Cardiac septum (tissue), 1 donor: ENCODE data around the gene KRTAP12-4. TPM values are rescaled to one million over a fixed set of nuclear protein-coding genes. Genes with fewer than 3 reads are reported as not detected.
"Not testable (repeated sequence)": the region's sequence is repeated elsewhere in the genome, so short reads cannot be mapped to it uniquely, and the experiment has no call there.

Source experiments
- DNase-seq: peaks from one replicate; pipeline ENCODE4 v3.0.0-alpha.2; 2020; ENCODE audit warnings: low spot score
- intact Hi-C: fragments of 100-400 bp; cut with DNase I; formaldehyde crosslinking; loops from one replicate; pipeline ENCODE4 v1.14.0; 2022
- total RNA-seq: library from RNA; stranded (reverse); fragmentation: NEBNext Ultra II Directional; extraction: Animal tissue kit (Norgen Biotek cat#: 25700); gene quantifications from one replicate; pipeline ENCODE4 v1.2.1, GENCODE V29; 2021
- donor health status: DM: no; HTN: no; CAD: no.

Gene KRTAP12-4
- total RNA-seq, 1 donor from 2014 or later = not detected

GRCh38 chr21:44638506-44639330 is 15.7 kb downstream of the KRTAP12-4 start:
- DNase-seq, intact Hi-C loops: not testable (repeated sequence)

- intact Hi-C loops = not testable (repeated sequence)
Observed at GRCh38 chr21:44637851-44638348, 16.6 kb downstream of the KRTAP12-4 start.

GRCh38 chr21:44637018-44637850 is 17.2 kb downstream of the KRTAP12-4 start, which contains the start of gene KRTAP10-10:
Gene KRTAP10-10 (plus strand): TSS chr21:44637356. CDS start chr21:44637418, 62 bp downstream.
- DNase-seq = no peak
- intact Hi-C loops = no loop called here

More at GRCh38 chr21:44637851-44638348, 16.6 kb downstream of the KRTAP12-4 start:
- not testable (repeated sequence) for DNase-seq

- no peak for DNase-seq
- intact Hi-C loops = no loop called here
Observed at GRCh38 chr21:44636209-44637017, 18.0 kb downstream of the KRTAP12-4 start.

GRCh38 chr21:44632067-44632466 is 22.4 kb downstream of the KRTAP12-4 start:
- no peak for DNase-seq
- intact Hi-C loops = no loop called here

GRCh38 chr21:44630440-44630839 is 24.0 kb downstream of the KRTAP12-4 start:
- DNase-seq = no peak
- intact Hi-C loops = no loop called here

- intact Hi-C loops = no loop called here
Observed at GRCh38 chr21:44628707-44629391, 25.6 kb downstream of the KRTAP12-4 start.

GRCh38 chr21:44627831-44628233 is 26.6 kb downstream of the KRTAP12-4 start:
- DNase-seq, intact Hi-C loops: not testable (repeated sequence)

More at GRCh38 chr21:44628707-44629391, 25.6 kb downstream of the KRTAP12-4 start:
- DNase-seq = no peak

GRCh38 chr21:44627181-44627822 is 27.2 kb downstream of the KRTAP12-4 start:
- DNase-seq, intact Hi-C loops: not testable (repeated sequence)

- no peak for DNase-seq
- intact Hi-C loops = no loop called here
Observed at GRCh38 chr21:44626673-44627143, 27.8 kb downstream of the KRTAP12-4 start, which contains the start of gene KRTAP10-9. Gene KRTAP10-9 (plus strand): TSS chr21:44627093. CDS start chr21:44627172, 79 bp downstream.

- intact Hi-C loops = no loop called here
- DNase-seq = no peak
Observed at GRCh38 chr21:44626262-44626661, 28.2 kb downstream of the KRTAP12-4 start.

- intact Hi-C loops = no loop called here
- DNase-seq = no peak
Observed at GRCh38 chr21:44625756-44626155, 28.7 kb downstream of the KRTAP12-4 start.

GRCh38 chr21:44623575-44623974 is 30.9 kb downstream of the KRTAP12-4 start:
- no peak for DNase-seq
- intact Hi-C loops = no loop called here

- intact Hi-C loops = no loop called here
- no peak for DNase-seq
Observed at GRCh38 chr21:44619886-44620285, 34.6 kb downstream of the KRTAP12-4 start.

- DNase-seq = no peak
- intact Hi-C loops = no loop called here
Observed at GRCh38 chr21:44618909-44619308, 35.5 kb downstream of the KRTAP12-4 start.

- intact Hi-C loops = no loop called here
- no peak for DNase-seq
Observed at GRCh38 chr21:44618504-44618903, 36.0 kb downstream of the KRTAP12-4 start.

- DNase-seq = no peak
- intact Hi-C loops = no loop called here
Observed at GRCh38 chr21:44617071-44617501, 37.4 kb downstream of the KRTAP12-4 start.

- intact Hi-C loops = no loop called here
- DNase-seq = no peak
Observed at GRCh38 chr21:44616591-44616926, 37.9 kb downstream of the KRTAP12-4 start.
